Suprapubic skin (tissue), 3 donors: ENCODE measurements around the gene MECR.

Experiments used
- CTCF ChIP-seq, 2 donors: fragments of 200-600 bp in 1 of 2; fragments of 450-650 bp in 1 of 2; sonication (generic) in 1 of 2; IDR thresholded peaks; one replicate each; pipeline ENCODE4 v1.5.1; 2016 to 2019; ENCODE audit warnings: antibody characterized with exemption in 2 of 2, mild to moderate bottlenecking in 1 of 2, moderate library complexity in 1 of 2
- EP300 ChIP-seq: sonication (generic); formaldehyde crosslinking; IDR thresholded peaks from one replicate; pipeline ENCODE4 v1.6.1; 2017; ENCODE audit warnings: antibody characterized with exemption
- POLR2A ChIP-seq, 2 donors: fragments of 450-650 bp; IDR thresholded peaks; one replicate each; pipeline ENCODE4 v1.6.1; 2017; ENCODE audit warnings: antibody characterized with exemption in 2 of 2, mild to moderate bottlenecking in 2 of 2, moderate library complexity in 2 of 2

- TF ChIP-seq CTCF (IDR thresholded peaks at IDR 0.05) (no peak), POLR2A (IDR thresholded peaks at IDR 0.05) (no peak), EP300 (no peak)
Observed at GRCh38 chr1:29232387-29232786, 1.7 kb upstream of the MECR start.
